Measurements from ENCODE around the gene CLDN17.

GRCh38 chr21:30166171-30166570, 434 bp downstream of the CLDN17 start:
- TF ChIP-seq CTCF (IDR thresholded peaks at IDR 0.05) (no peak), EZH2 (IDR thresholded peaks at IDR 0.05; ENCODE audit: borderline replicate concordance, insufficient read depth, low read depth, low read length, poor library complexity, severe bottlenecking) (no peak)
